ENCODE data around the gene EPHB1.

DNA sequence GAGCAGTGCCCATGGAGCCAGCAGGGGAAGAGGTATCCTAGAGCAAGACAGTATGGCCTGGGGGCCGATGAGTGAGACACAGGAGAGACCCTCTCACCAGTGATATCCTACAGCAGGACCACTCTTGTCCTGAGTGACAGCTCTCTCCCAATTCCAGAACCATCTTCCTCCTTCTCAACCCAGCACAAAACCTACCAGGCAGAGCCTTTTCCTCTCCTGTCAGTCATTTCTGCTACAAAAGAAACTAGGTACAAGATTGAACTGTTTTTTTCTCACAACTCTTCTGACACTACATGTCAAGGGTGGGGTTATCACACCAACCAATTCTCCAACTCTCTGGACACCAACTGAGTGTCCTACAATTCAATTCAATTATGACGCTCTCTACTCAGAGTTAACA lies 506.6 kb downstream of the EPHB1 start:
- TF ChIP-seq, protein P1, sequence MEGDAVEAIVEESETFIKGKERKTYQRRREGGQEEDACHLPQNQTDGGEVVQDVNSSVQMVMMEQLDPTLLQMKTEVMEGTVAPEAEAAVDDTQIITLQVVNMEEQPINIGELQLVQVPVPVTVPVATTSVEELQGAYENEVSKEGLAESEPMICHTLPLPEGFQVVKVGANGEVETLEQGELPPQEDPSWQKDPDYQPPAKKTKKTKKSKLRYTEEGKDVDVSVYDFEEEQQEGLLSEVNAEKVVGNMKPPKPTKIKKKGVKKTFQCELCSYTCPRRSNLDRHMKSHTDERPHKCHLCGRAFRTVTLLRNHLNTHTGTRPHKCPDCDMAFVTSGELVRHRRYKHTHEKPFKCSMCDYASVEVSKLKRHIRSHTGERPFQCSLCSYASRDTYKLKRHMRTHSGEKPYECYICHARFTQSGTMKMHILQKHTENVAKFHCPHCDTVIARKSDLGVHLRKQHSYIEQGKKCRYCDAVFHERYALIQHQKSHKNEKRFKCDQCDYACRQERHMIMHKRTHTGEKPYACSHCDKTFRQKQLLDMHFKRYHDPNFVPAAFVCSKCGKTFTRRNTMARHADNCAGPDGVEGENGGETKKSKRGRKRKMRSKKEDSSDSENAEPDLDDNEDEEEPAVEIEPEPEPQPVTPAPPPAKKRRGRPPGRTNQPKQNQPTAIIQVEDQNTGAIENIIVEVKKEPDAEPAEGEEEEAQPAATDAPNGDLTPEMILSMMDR (IDR thresholded peaks at IDR 0.05 in 4 of 5, conservative IDR thresholded peaks at IDR 0.05 in 1 of 5) = no peak
- no peak for TF ChIP-seq POLR2A (IDR thresholded peaks at IDR 0.05)
